Astrocyte (in vitro differentiated cells and primary cell): ENCODE data around the gene KCNJ12.

Source experiments
- EZH2 ChIP-seq: IDR thresholded peaks from 2 replicates; pipeline ENCODE4 v1.6.1; 2012; ENCODE audit warnings: mild to moderate bottlenecking, low read length, inconsistent platforms; ENCODE audit not compliant: insufficient read depth
- TF ChIP-seq, protein P1 (sequence below): IDR thresholded peaks from 2 replicates; pipeline ENCODE4 v1.5.1; 2011; ENCODE audit warnings: low read depth, mild to moderate bottlenecking, inconsistent platforms, low read length, moderate library complexity; ENCODE audit not compliant: insufficient read depth

- TF ChIP-seq, protein P1, sequence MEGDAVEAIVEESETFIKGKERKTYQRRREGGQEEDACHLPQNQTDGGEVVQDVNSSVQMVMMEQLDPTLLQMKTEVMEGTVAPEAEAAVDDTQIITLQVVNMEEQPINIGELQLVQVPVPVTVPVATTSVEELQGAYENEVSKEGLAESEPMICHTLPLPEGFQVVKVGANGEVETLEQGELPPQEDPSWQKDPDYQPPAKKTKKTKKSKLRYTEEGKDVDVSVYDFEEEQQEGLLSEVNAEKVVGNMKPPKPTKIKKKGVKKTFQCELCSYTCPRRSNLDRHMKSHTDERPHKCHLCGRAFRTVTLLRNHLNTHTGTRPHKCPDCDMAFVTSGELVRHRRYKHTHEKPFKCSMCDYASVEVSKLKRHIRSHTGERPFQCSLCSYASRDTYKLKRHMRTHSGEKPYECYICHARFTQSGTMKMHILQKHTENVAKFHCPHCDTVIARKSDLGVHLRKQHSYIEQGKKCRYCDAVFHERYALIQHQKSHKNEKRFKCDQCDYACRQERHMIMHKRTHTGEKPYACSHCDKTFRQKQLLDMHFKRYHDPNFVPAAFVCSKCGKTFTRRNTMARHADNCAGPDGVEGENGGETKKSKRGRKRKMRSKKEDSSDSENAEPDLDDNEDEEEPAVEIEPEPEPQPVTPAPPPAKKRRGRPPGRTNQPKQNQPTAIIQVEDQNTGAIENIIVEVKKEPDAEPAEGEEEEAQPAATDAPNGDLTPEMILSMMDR = no peak
- no peak for TF ChIP-seq EZH2
Observed at GRCh38 chr17:21372256-21372954, 3.8 kb upstream of the KCNJ12 start.
